K562 (cell line): ENCODE data around the gene EVC. TPM values are rescaled to one million over a fixed set of nuclear protein-coding genes. Genes with fewer than 3 reads are reported as not detected.

ENCODE experiments used
- ATAC-seq: fragments of 200-7000 bp; cut with Tn5 transposase; 3 replicates; pipeline ENCODE4 v1.9.1; 2020; ENCODE audit warnings: moderate library complexity
- BruUV-seq: library from RNA; stranded (reverse); fragments of 400-500 nt; replicated peaks from 2 replicates; lab custom pipeline; 2021; lab: Mats Ljungman, UMichigan
- CTCF ChIA-PET: fragments of 300-600 bp; formaldehyde crosslinking; extraction: SDS; loops from one replicate; lab custom pipeline; 2021; ENCODE audit warnings: low intra/inter-chr PET ratio; lab: Yijun Ruan, JAX
- POLR2A ChIA-PET: fragments of 300-600, 350-650 bp; sonication (Branson Sonifier 250); formaldehyde crosslinking; extraction: SDS; loops from one replicate; lab custom pipeline; 2021; ENCODE audit warnings: antibody characterized with exemption, inconsistent platforms; lab: Yijun Ruan, JAX
- DNase-seq, 4 experiments: peaks; one replicate each; pipeline versions ENCODE4 v3.0.0 to v3.0.0-alpha.2; 2011 to 2018; ENCODE audit warnings: low spot score in 3 of 4, mixed read lengths in 3 of 4; ENCODE audit errors: extremely low read depth in 1 of 4
- FAIRE-seq: peaks from 2 replicates; lab custom pipeline; 2011; peaks lifted over from hg19 to GRCh38; lab: Jason Lieb, UNC
- H2AFZ ChIP-seq: 2 replicates; pipeline ENCODE4 v1.6.0; 2011; ENCODE audit warnings: low read depth, low read length, control low read depth, inconsistent platforms
- H3K27ac ChIP-seq: fragments of 200-600 bp; 3 replicates; pipeline ENCODE4 v1.8.0; 2011; ENCODE audit warnings: low read depth, mild to moderate bottlenecking, control low read depth, inconsistent platforms, low read length, moderate library complexity, mixed read lengths; ENCODE audit errors: extremely low read depth
- H3K27me3 ChIP-seq, 2 experiments: fragments of 300-600 bp in 1 of 2; 2 replicates in 1 of 2; 3 replicates in 1 of 2; pipeline versions ENCODE4 v1.6.0 to v1.8.0; 2011; ENCODE audit warnings: inconsistent platforms in 2 of 2, low read length in 2 of 2, mild to moderate bottlenecking in 1 of 2, mixed read lengths in 1 of 2, moderate library complexity in 1 of 2; ENCODE audit not compliant: control insufficient read depth in 2 of 2, insufficient read depth in 2 of 2
- H3K36me3 ChIP-seq: fragments of 300-600 bp; 3 replicates; pipeline ENCODE4 v1.8.0; 2011; ENCODE audit warnings: mild to moderate bottlenecking, low read length, inconsistent platforms; ENCODE audit not compliant: control insufficient read depth, insufficient read depth
- H3K4me1 ChIP-seq, 2 experiments: fragments of 200-600 bp in 1 of 2; replicated peaks in 1 of 2; 2 replicates in 1 of 2; 3 replicates in 1 of 2; pipeline versions ENCODE4 v1.5.1 to v1.8.0; 2011; ENCODE audit warnings: inconsistent platforms in 2 of 2, low read length in 2 of 2, mild to moderate bottlenecking in 1 of 2, mixed read lengths in 1 of 2, moderate library complexity in 1 of 2; ENCODE audit not compliant: control insufficient read depth in 2 of 2, insufficient read depth in 2 of 2
- H3K4me2 ChIP-seq: 2 replicates; pipeline ENCODE4 v1.6.1; 2011; ENCODE audit warnings: low read length, control low read depth, inconsistent platforms, mixed read lengths; ENCODE audit not compliant: insufficient read depth
- H3K4me3 ChIP-seq: fragments of 200-600 bp; sonication (generic), shearing (Covaris generic); 2 replicates; pipeline ENCODE4 v1.5.1; 2016; ENCODE audit warnings: control low read depth, inconsistent platforms
- H3K79me2 ChIP-seq: fragments of 200-600 bp; 3 replicates; pipeline ENCODE4 v1.8.0; 2011; ENCODE audit warnings: low read length, inconsistent platforms; ENCODE audit not compliant: control insufficient read depth, insufficient read depth
- H3K9ac ChIP-seq, 2 experiments: 2 replicates each; pipeline versions ENCODE4 v1.6.0 to v1.6.1; 2011; ENCODE audit warnings: low read depth in 2 of 2, low read length in 2 of 2, control low read depth in 1 of 2, inconsistent platforms in 1 of 2, mild to moderate bottlenecking in 1 of 2, mixed read lengths in 1 of 2; ENCODE audit not compliant: insufficient read depth in 1 of 2
- H3K9me1 ChIP-seq: one replicate; pipeline ENCODE4 v1.6.0; 2011; ENCODE audit warnings: inconsistent platforms, mild to moderate bottlenecking, low read length, moderate library complexity; ENCODE audit not compliant: control insufficient read depth, insufficient read depth
- H3K9me3 ChIP-seq: replicated peaks from 2 replicates; pipeline ENCODE4 v1.5.1; 2011; ENCODE audit warnings: low read depth, low read length, inconsistent platforms; ENCODE audit not compliant: control insufficient read depth, insufficient read depth
- H4K20me1 ChIP-seq: replicated peaks from 2 replicates; pipeline ENCODE4 v1.6.1; 2011; ENCODE audit warnings: low read length, inconsistent platforms, mixed read lengths; ENCODE audit not compliant: control insufficient read depth, insufficient read depth
- ASH1L ChIP-seq: fragments of 450-650 bp; IDR thresholded peaks from 2 replicates; pipeline ENCODE4 v1.6.1; 2018; ENCODE audit warnings: borderline replicate concordance, mild to moderate bottlenecking, low read depth; ENCODE audit not compliant: partially characterized antibody
- C11orf30 ChIP-seq: fragments of 450-650 bp; IDR thresholded peaks from 2 replicates; pipeline ENCODE4 v1.6.1; 2016; ENCODE audit warnings: low read depth, mild to moderate bottlenecking
- CREBBP ChIP-seq: IDR thresholded peaks from one replicate; pipeline ENCODE4 v1.6.1; 2012; ENCODE audit warnings: low read depth, mild to moderate bottlenecking, control low read depth, inconsistent platforms, low read length
- HEY1 ChIP-seq: fragments of 250-450 bp; sonication (Bioruptor Pico); IDR thresholded peaks from 2 replicates; pipeline ENCODE4 v1.5.0; 2020; ENCODE audit warnings: mild to moderate bottlenecking, moderate library complexity, borderline replicate concordance
- HOXB6 ChIP-seq: fragments of 250-450 bp; sonication (Bioruptor Pico); IDR thresholded peaks from 2 replicates; pipeline ENCODE4 v1.5.1; 2022; ENCODE audit warnings: mild to moderate bottlenecking, borderline replicate concordance
- MAFF ChIP-seq: IDR thresholded peaks from 2 replicates; pipeline ENCODE4 v1.6.1; 2012; ENCODE audit warnings: low read length, improper control_type of control experiment
- MTA3 ChIP-seq: fragments of 450-650 bp; formaldehyde crosslinking; IDR thresholded peaks from 2 replicates; pipeline ENCODE4 v1.6.1; 2017; ENCODE audit warnings: mild to moderate bottlenecking, borderline replicate concordance
- ZNF316 ChIP-seq: fragments of 450-650 bp; IDR thresholded peaks from 2 replicates; pipeline ENCODE4 v1.6.1; 2016
- WGBS: fragments of 100-300 bp; shearing (Covaris generic); methylation state at CpG from one replicate; pipeline ENCODE4 v1.1.6; 2016; ENCODE audit warnings: low coverage, mixed read lengths; ENCODE audit not compliant: insufficient coverage; ENCODE audit errors: missing lambda C conversion rate; 5-methylcytosine and 5-hydroxymethylcytosine counted together
- in situ Hi-C: fragments of 300-500 bp; cut with MboI; formaldehyde crosslinking; loops from 4 replicates; pipeline ENCODE4 v1.15.0; 2018; ENCODE audit warnings: inconsistent platforms, mixed read lengths
- intact Hi-C: fragments of 100-400 bp; cut with micrococcal nuclease; formaldehyde crosslinking; loops from 2 replicates; pipeline ENCODE4 v1.14.2; 2022
- polyA plus RNA-seq, 8 experiments: library from polyadenylated mRNA; depleted of rRNA in 4 of 8; stranded (reverse) in 5 of 8; unstranded in 3 of 8; fragments of >200 nt; fragmentation: Nextera tagmentation in 2 of 8; fragmentation: Illumina TruSeq in 1 of 8; extraction: Ambion mirVana in 2 of 8; extraction: Trizol in 1 of 8; gene quantifications; 2 replicates each; pipeline versions ENCODE4 v1.2.1 to v1.2.3, GENCODE V29; 2011 to 2014; ENCODE audit warnings: inconsistent platforms in 1 of 8, missing spikeins in 1 of 8
- total RNA-seq, 7 experiments: library from RNA; depleted of rRNA in 6 of 7; stranded (reverse); fragments of >200 nt in 6 of 7; fragmentation: Illumina TruSeq in 2 of 7; extraction: Trizol in 2 of 7; gene quantifications; 2 replicates each; pipeline versions ENCODE4 v1.2.1 to v1.2.3, GENCODE V29; 2011 to 2021; ENCODE audit warnings: low replicate concordance in 1 of 7
- TF ChIP-seq, protein P1 (sequence below): fragments of 450-650 bp; IDR thresholded peaks from 2 replicates; pipeline ENCODE4 v1.6.1; 2016; ENCODE audit warnings: mild to moderate bottlenecking, moderate library complexity
- TF ChIP-seq, protein P2 (sequence below), 3 experiments: IDR thresholded peaks in 2 of 3; conservative IDR thresholded peaks in 1 of 3; 2 replicates each; pipeline ENCODE4 v1.5.1; 2011 to 2012; ENCODE audit warnings: low read length in 3 of 3, mild to moderate bottlenecking in 3 of 3, control low read depth in 2 of 3, improper control_type of control experiment in 1 of 3, inconsistent platforms in 1 of 3, low read depth in 1 of 3, mixed read lengths in 1 of 3, moderate library complexity in 1 of 3; ENCODE audit not compliant: insufficient read depth in 2 of 3

Gene EVC
- total and polyA plus RNA-seq, 9 of the 15 experiments (the other 6 are each of a cell fraction or from before 2014, with no cell fraction given), result 0.03 to 3.2 (median 1.1) TPM

DNA sequence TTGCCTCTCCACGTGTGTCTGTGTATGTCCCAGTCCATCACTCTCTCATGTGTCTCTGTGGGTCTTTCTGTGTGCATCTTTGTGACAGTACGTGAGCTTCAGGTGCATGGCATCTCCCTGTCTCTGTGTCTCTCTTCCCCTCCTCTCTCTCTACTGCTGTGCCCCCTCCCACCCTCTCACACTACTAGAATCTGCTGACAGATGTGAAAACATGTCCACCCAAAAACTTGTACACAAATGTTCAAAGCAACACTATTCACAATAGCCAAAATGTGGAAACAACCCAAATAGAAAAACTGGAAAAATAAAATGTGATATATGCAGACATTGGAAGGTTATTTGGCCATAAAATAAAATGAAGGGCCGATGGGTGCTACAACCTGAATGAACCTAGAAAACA is 10.0 kb downstream of the EVC start:
- Histone ChIP-seq H3K27ac (no peak overlapping the region), H3K9me1 (no peaks in the 10 kb centered on the region), H3K9ac (no peak overlapping the region), H3K36me3 (no peaks in the 10 kb centered on the region), H3K9me3 (no peaks in the 10 kb centered on the region), H3K79me2 (no peaks in the 10 kb centered on the region), H3K4me1 (no peaks in the 10 kb centered on the region), H3K4me3 (no peak overlapping the region), H2AFZ (no peak overlapping the region), H3K27me3 (no peaks in the 10 kb centered on the region), H3K4me2 (no peak overlapping the region), H4K20me1 (no peaks in the 10 kb centered on the region)
- intact Hi-C loops (no loop called here), in situ Hi-C loops (no loop called here)
- ChIA-PET CTCF (no interaction called here), POLR2A (interaction anchor here (0.6 kb wide), 1 partner anchor 28 kb away, joined by 3 read pairs; no protein-coding TSS in a partner anchor)
- no peak for FAIRE-seq
- no peak for ATAC-seq
- no TSS peak for BruUV-seq
- 12% methylated on average over 3 of the region's 3 CpGs for WGBS
- DNase-seq, result no peak
- peak; percentile 12; the same call in 1 of the 2 replicates for TF ChIP-seq C11orf30
- TF ChIP-seq CREBBP, result no peak
- peak; percentile 40 for TF ChIP-seq ZNF316
- 0 out of 2 replicates have a peak, but pooled peaks have one; percentile 10 for TF ChIP-seq MAFF
- TF ChIP-seq ASH1L, result no peak
- TF ChIP-seq, protein P1, sequence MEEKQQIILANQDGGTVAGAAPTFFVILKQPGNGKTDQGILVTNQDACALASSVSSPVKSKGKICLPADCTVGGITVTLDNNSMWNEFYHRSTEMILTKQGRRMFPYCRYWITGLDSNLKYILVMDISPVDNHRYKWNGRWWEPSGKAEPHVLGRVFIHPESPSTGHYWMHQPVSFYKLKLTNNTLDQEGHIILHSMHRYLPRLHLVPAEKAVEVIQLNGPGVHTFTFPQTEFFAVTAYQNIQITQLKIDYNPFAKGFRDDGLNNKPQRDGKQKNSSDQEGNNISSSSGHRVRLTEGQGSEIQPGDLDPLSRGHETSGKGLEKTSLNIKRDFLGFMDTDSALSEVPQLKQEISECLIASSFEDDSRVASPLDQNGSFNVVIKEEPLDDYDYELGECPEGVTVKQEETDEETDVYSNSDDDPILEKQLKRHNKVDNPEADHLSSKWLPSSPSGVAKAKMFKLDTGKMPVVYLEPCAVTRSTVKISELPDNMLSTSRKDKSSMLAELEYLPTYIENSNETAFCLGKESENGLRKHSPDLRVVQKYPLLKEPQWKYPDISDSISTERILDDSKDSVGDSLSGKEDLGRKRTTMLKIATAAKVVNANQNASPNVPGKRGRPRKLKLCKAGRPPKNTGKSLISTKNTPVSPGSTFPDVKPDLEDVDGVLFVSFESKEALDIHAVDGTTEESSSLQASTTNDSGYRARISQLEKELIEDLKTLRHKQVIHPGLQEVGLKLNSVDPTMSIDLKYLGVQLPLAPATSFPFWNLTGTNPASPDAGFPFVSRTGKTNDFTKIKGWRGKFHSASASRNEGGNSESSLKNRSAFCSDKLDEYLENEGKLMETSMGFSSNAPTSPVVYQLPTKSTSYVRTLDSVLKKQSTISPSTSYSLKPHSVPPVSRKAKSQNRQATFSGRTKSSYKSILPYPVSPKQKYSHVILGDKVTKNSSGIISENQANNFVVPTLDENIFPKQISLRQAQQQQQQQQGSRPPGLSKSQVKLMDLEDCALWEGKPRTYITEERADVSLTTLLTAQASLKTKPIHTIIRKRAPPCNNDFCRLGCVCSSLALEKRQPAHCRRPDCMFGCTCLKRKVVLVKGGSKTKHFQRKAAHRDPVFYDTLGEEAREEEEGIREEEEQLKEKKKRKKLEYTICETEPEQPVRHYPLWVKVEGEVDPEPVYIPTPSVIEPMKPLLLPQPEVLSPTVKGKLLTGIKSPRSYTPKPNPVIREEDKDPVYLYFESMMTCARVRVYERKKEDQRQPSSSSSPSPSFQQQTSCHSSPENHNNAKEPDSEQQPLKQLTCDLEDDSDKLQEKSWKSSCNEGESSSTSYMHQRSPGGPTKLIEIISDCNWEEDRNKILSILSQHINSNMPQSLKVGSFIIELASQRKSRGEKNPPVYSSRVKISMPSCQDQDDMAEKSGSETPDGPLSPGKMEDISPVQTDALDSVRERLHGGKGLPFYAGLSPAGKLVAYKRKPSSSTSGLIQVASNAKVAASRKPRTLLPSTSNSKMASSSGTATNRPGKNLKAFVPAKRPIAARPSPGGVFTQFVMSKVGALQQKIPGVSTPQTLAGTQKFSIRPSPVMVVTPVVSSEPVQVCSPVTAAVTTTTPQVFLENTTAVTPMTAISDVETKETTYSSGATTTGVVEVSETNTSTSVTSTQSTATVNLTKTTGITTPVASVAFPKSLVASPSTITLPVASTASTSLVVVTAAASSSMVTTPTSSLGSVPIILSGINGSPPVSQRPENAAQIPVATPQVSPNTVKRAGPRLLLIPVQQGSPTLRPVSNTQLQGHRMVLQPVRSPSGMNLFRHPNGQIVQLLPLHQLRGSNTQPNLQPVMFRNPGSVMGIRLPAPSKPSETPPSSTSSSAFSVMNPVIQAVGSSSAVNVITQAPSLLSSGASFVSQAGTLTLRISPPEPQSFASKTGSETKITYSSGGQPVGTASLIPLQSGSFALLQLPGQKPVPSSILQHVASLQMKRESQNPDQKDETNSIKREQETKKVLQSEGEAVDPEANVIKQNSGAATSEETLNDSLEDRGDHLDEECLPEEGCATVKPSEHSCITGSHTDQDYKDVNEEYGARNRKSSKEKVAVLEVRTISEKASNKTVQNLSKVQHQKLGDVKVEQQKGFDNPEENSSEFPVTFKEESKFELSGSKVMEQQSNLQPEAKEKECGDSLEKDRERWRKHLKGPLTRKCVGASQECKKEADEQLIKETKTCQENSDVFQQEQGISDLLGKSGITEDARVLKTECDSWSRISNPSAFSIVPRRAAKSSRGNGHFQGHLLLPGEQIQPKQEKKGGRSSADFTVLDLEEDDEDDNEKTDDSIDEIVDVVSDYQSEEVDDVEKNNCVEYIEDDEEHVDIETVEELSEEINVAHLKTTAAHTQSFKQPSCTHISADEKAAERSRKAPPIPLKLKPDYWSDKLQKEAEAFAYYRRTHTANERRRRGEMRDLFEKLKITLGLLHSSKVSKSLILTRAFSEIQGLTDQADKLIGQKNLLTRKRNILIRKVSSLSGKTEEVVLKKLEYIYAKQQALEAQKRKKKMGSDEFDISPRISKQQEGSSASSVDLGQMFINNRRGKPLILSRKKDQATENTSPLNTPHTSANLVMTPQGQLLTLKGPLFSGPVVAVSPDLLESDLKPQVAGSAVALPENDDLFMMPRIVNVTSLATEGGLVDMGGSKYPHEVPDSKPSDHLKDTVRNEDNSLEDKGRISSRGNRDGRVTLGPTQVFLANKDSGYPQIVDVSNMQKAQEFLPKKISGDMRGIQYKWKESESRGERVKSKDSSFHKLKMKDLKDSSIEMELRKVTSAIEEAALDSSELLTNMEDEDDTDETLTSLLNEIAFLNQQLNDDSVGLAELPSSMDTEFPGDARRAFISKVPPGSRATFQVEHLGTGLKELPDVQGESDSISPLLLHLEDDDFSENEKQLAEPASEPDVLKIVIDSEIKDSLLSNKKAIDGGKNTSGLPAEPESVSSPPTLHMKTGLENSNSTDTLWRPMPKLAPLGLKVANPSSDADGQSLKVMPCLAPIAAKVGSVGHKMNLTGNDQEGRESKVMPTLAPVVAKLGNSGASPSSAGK, result no peak
- no peak for TF ChIP-seq HEY1
- no peak for TF ChIP-seq HOXB6
- TF ChIP-seq MTA3, result no peak
- TF ChIP-seq, protein P2, sequence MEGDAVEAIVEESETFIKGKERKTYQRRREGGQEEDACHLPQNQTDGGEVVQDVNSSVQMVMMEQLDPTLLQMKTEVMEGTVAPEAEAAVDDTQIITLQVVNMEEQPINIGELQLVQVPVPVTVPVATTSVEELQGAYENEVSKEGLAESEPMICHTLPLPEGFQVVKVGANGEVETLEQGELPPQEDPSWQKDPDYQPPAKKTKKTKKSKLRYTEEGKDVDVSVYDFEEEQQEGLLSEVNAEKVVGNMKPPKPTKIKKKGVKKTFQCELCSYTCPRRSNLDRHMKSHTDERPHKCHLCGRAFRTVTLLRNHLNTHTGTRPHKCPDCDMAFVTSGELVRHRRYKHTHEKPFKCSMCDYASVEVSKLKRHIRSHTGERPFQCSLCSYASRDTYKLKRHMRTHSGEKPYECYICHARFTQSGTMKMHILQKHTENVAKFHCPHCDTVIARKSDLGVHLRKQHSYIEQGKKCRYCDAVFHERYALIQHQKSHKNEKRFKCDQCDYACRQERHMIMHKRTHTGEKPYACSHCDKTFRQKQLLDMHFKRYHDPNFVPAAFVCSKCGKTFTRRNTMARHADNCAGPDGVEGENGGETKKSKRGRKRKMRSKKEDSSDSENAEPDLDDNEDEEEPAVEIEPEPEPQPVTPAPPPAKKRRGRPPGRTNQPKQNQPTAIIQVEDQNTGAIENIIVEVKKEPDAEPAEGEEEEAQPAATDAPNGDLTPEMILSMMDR (IDR thresholded peaks at IDR 0.05 in 2 of 3, conservative IDR thresholded peaks at IDR 0.05 in 1 of 3; ENCODE audit: insufficient read depth in 2 of 3, low read depth in 1 of 3, low read length in 3 of 3), result no peak
